Activated CD4-positive, alpha-beta T cell treated with anti-CD3 and anti-CD28 coated beads, Interleukin-2, amount 10 ng/mL, durations not matched to agents 7 days and 5 days (primary cell): ENCODE results near the gene TMEM242. TPM values are rescaled to one million over a fixed set of nuclear protein-coding genes. Genes with fewer than 3 reads are reported as not detected.
"Not testable (repeated sequence)": the region's sequence is repeated elsewhere in the genome, so short reads cannot be mapped to it uniquely, and the experiment has no call there.

Experiments used
- CTCF ChIA-PET: fragments of 350-600 bp; sonication (Branson Sonifier 250); formaldehyde crosslinking; loops from one replicate; lab custom pipeline; 2021; ENCODE audit warnings: antibody characterized with exemption; lab: Charles Lee
- POLR2A ChIA-PET: fragments of 350-600 bp; sonication (Branson Sonifier 250); formaldehyde crosslinking; loops from one replicate; lab custom pipeline; 2021; ENCODE audit warnings: antibody characterized with exemption; lab: Charles Lee
- DNase-seq: peaks from one replicate; pipeline ENCODE4 v3.0.0-alpha.2; 2020
- H3K27ac Mint-ChIP-seq: one replicate; pipeline ENCODE4 v1.8.0; 2021; ENCODE audit warnings: mild to moderate bottlenecking, moderate library complexity, mixed read lengths
- H3K27me3 Mint-ChIP-seq: one replicate; pipeline ENCODE4 v1.8.0; 2021; ENCODE audit warnings: mixed read lengths
- H3K36me3 Mint-ChIP-seq: one replicate; pipeline ENCODE4 v1.8.0; 2021; ENCODE audit warnings: low read depth, mixed read lengths
- H3K4me1 Mint-ChIP-seq: one replicate; pipeline ENCODE4 v1.8.0; 2021; ENCODE audit warnings: mixed read lengths
- H3K4me3 Mint-ChIP-seq: one replicate; pipeline ENCODE4 v1.8.0; 2021; ENCODE audit warnings: mild to moderate bottlenecking, moderate library complexity, mixed read lengths
- H3K9me3 Mint-ChIP-seq: one replicate; pipeline ENCODE4 v1.8.0; 2021; ENCODE audit warnings: mixed read lengths
- total RNA-seq, 2 experiments: library from RNA; stranded (reverse); gene quantifications; one replicate each; pipeline ENCODE4 v1.2.3, GENCODE V29; 2021

Gene TMEM242
- total RNA-seq, 2 experiments from 2014 or later: 7.9 to 9.0 TPM

GRCh38 chr6:157337276-157337675 is 14.0 kb upstream of the TMEM242 start:
- H3K36me3 Mint-ChIP-seq, H3K4me3 Mint-ChIP-seq, CTCF ChIA-PET, H3K9me3 Mint-ChIP-seq, DNase-seq, H3K27ac Mint-ChIP-seq, H3K4me1 Mint-ChIP-seq, POLR2A ChIA-PET: not testable (repeated sequence)
- H3K27me3 Mint-ChIP-seq: peaks cover 44% of the 10 kb centered on the region

GRCh38 chr6:157335829-157336228 is 12.5 kb upstream of the TMEM242 start:
- no peak for DNase-seq
- Mint-ChIP-seq H3K36me3 (no peaks in the 10 kb centered on the region), H3K9me3 (no peaks in the 10 kb centered on the region), H3K27ac (no peak overlapping the region), H3K4me1 (peaks cover 2% of the 10 kb centered on the region), H3K27me3 (peaks cover 41% of the 10 kb centered on the region), H3K4me3 (no peak overlapping the region)
- ChIA-PET POLR2A (interaction anchor here (0.7 kb wide), 1 partner anchor 1709 kb away, joined by 3 read pairs; no protein-coding TSS in a partner anchor), CTCF (interaction anchor here (0.5 to 1.3 kb wide), 4 partner anchors 10 to 79 kb away, joined by 3 to 6 read pairs (median 4); partner anchors contain the start of gene TMEM242)

GRCh38 chr6:157333956-157334355 is 10.6 kb upstream of the TMEM242 start:
- Mint-ChIP-seq H3K27me3 (peaks cover 47% of the 10 kb centered on the region), H3K27ac (no peak overlapping the region), H3K9me3 (no peaks in the 10 kb centered on the region), H3K4me3 (no peak overlapping the region), H3K36me3 (no peaks in the 10 kb centered on the region), H3K4me1 (peaks cover 2% of the 10 kb centered on the region)
- CTCF ChIA-PET: interaction anchor here (0.7 to 1.8 kb wide), 4 partner anchors 11 to 447 kb away, joined by 3 to 10 read pairs (median 4); partner anchors contain the start of gene TMEM242
- POLR2A ChIA-PET: no interaction called here
- no peak for DNase-seq

- Mint-ChIP-seq H3K36me3 (no peaks in the 10 kb centered on the region), H3K9me3 (no peaks in the 10 kb centered on the region), H3K4me1 (peaks cover 2% of the 10 kb centered on the region), H3K27me3 (peaks cover 50% of the 10 kb centered on the region), H3K27ac (no peak overlapping the region), H3K4me3 (no peak overlapping the region)
- no peak for DNase-seq
- CTCF ChIA-PET: interaction anchor here (0.6 to 1.8 kb wide), 3 partner anchors 10 to 335 kb away, joined by 3 to 10 read pairs (median 3); partner anchors contain the start of gene TMEM242
- POLR2A ChIA-PET: no interaction called here
These were observed 10.2 kb upstream of the TMEM242 start for GRCh38 chr6:157333537-157333936.

- Mint-ChIP-seq H3K4me3 (no peak overlapping the region), H3K4me1 (peaks cover 2% of the 10 kb centered on the region), H3K27ac (no peak overlapping the region), H3K27me3 (peaks cover 55% of the 10 kb centered on the region), H3K9me3 (no peaks in the 10 kb centered on the region), H3K36me3 (no peaks in the 10 kb centered on the region)
- CTCF ChIA-PET: interaction anchor here (0.9 to 1.8 kb wide), 2 partner anchors 9 to 18 kb away, joined by 3 to 10 read pairs; partner anchors contain the start of gene TMEM242
- POLR2A ChIA-PET: no interaction called here
- no peak for DNase-seq
These were observed 9.5 kb upstream of the TMEM242 start for GRCh38 chr6:157332813-157333212.

GRCh38 chr6:157330831-157331230 is 7.5 kb upstream of the TMEM242 start:
- H3K9me3 Mint-ChIP-seq: no peaks in the 10 kb centered on the region
- H3K36me3 Mint-ChIP-seq: no peaks in the 10 kb centered on the region
- H3K27me3 Mint-ChIP-seq: peaks cover 60% of the 10 kb centered on the region
- H3K4me1 Mint-ChIP-seq: peaks cover 10% of the 10 kb centered on the region
- no peak overlapping the region for H3K27ac Mint-ChIP-seq
- H3K4me3 Mint-ChIP-seq: no peak overlapping the region
- POLR2A ChIA-PET: no interaction called here
- CTCF ChIA-PET: no interaction called here
- no peak for DNase-seq

- Mint-ChIP-seq H3K27ac (no peak overlapping the region), H3K9me3 (no peaks in the 10 kb centered on the region), H3K36me3 (no peaks in the 10 kb centered on the region), H3K4me3 (no peak overlapping the region), H3K4me1 (peaks cover 13% of the 10 kb centered on the region), H3K27me3 (peaks cover 65% of the 10 kb centered on the region)
- CTCF ChIA-PET: interaction anchor here (1.0 kb wide), 1 partner anchor 13 kb away, joined by 3 read pairs; no protein-coding TSS in a partner anchor
- no peak for DNase-seq
- POLR2A ChIA-PET: no interaction called here
These were observed 6.5 kb upstream of the TMEM242 start for GRCh38 chr6:157329829-157330228.

GRCh38 chr6:157328108-157328692 is 4.9 kb upstream of the TMEM242 start:
- H3K27me3 Mint-ChIP-seq: peaks cover 60% of the 10 kb centered on the region
- H3K4me3 Mint-ChIP-seq: no peak overlapping the region
- no peak for DNase-seq
- no peaks in the 10 kb centered on the region for H3K36me3 Mint-ChIP-seq
- H3K9me3 Mint-ChIP-seq: no peaks in the 10 kb centered on the region
- H3K4me1 Mint-ChIP-seq: peaks cover 18% of the 10 kb centered on the region
- no peak overlapping the region for H3K27ac Mint-ChIP-seq
- ChIA-PET CTCF (no interaction called here), POLR2A (no interaction called here)

GRCh38 chr6:157326979-157327378 is 3.7 kb upstream of the TMEM242 start:
- ChIA-PET POLR2A (no interaction called here), CTCF (interaction anchor here (1.2 to 1.6 kb wide), 3 partner anchors 8 to 65 kb away, joined by 3 to 7 read pairs (median 6); no protein-coding TSS in a partner anchor)
- Mint-ChIP-seq H3K27me3 (peaks cover 54% of the 10 kb centered on the region), H3K4me3 (no peak overlapping the region), H3K9me3 (no peaks in the 10 kb centered on the region), H3K36me3 (no peaks in the 10 kb centered on the region), H3K27ac (no peak overlapping the region), H3K4me1 (peaks cover 25% of the 10 kb centered on the region)
- no peak for DNase-seq

- no peaks in the 10 kb centered on the region for H3K9me3 Mint-ChIP-seq
- H3K4me3 Mint-ChIP-seq: no peak overlapping the region
- peaks cover 4% of the 10 kb centered on the region for H3K36me3 Mint-ChIP-seq
- H3K27me3 Mint-ChIP-seq: peaks cover 44% of the 10 kb centered on the region
- no peak for DNase-seq
- ChIA-PET CTCF (interaction anchor here (0.7 to 3.1 kb wide), 8 partner anchors 10 to 259 kb away, joined by 3 to 14 read pairs (median 4); no protein-coding TSS in a partner anchor), POLR2A (no interaction called here)
- H3K4me1 Mint-ChIP-seq: peaks cover 31% of the 10 kb centered on the region
- no peak overlapping the region for H3K27ac Mint-ChIP-seq
These were observed 1.9 kb upstream of the TMEM242 start for GRCh38 chr6:157325069-157325805.

GRCh38 chr6:157323966-157324300 is 614 bp upstream of the TMEM242 start:
- no peaks in the 10 kb centered on the region for H3K9me3 Mint-ChIP-seq
- peak overlapping the region; percentile 91 for H3K27ac Mint-ChIP-seq
- DNase-seq: peak; percentile 27
- H3K4me3 Mint-ChIP-seq: peak overlapping the region; percentile 98
- H3K4me1 Mint-ChIP-seq: peaks cover 31% of the 10 kb centered on the region
- H3K27me3 Mint-ChIP-seq: peaks cover 36% of the 10 kb centered on the region
- ChIA-PET POLR2A (no interaction called here), CTCF (interaction anchor here (1.2 to 3.1 kb wide), 6 partner anchors 9 to 260 kb away, joined by 3 to 14 read pairs (median 4); no protein-coding TSS in a partner anchor)
- H3K36me3 Mint-ChIP-seq: peaks cover 9% of the 10 kb centered on the region

- DNase-seq: peak; percentile 86
- no peaks in the 10 kb centered on the region for H3K9me3 Mint-ChIP-seq
- ChIA-PET POLR2A (interaction anchor here (1.0 kb wide), 1 partner anchor 57 kb away, joined by 3 read pairs; no protein-coding TSS in a partner anchor), CTCF (interaction anchor here (0.6 to 3.1 kb wide), 9 partner anchors 8 to 642 kb away, joined by 3 to 14 read pairs (median 4); no protein-coding TSS in a partner anchor)
- H3K4me3 Mint-ChIP-seq: peak overlapping the region; percentile 98
- peak overlapping the region; percentile 91 for H3K27ac Mint-ChIP-seq
- peaks cover 13% of the 10 kb centered on the region for H3K36me3 Mint-ChIP-seq
- H3K4me1 Mint-ChIP-seq: peaks cover 31% of the 10 kb centered on the region
- H3K27me3 Mint-ChIP-seq: peaks cover 28% of the 10 kb centered on the region
These were observed 496 bp downstream of the TMEM242 start for GRCh38 chr6:157322792-157323254.
